HFFc6 (cell line): ENCODE results near the gene UPK2. TPM values are rescaled to one million over a fixed set of nuclear protein-coding genes. Genes with fewer than 3 reads are reported as not detected.

Experiments used
- DNase-seq: peaks from one replicate; pipeline ENCODE4 v3.0.0-alpha.2; 2018
- H3K27ac Mint-ChIP-seq: 2 replicates; pipeline ENCODE4 v1.8.0; 2020; ENCODE audit warnings: mild to moderate bottlenecking, mixed read lengths
- H3K27me3 Mint-ChIP-seq: 2 replicates; pipeline ENCODE4 v1.8.0; 2021; ENCODE audit warnings: mild to moderate bottlenecking, moderate library complexity, mixed read lengths; ENCODE audit not compliant: insufficient read depth
- H3K36me3 Mint-ChIP-seq: 2 replicates; pipeline ENCODE4 v1.8.0; 2021; ENCODE audit warnings: low read depth, mixed read lengths
- H3K4me1 Mint-ChIP-seq: 2 replicates; pipeline ENCODE4 v1.8.0; 2020; ENCODE audit warnings: low read depth, mixed read lengths
- H3K4me3 Mint-ChIP-seq: 2 replicates; pipeline ENCODE4 v1.8.0; 2020; ENCODE audit warnings: mild to moderate bottlenecking, moderate library complexity, mixed read lengths
- H3K9me3 Mint-ChIP-seq: 2 replicates; pipeline ENCODE4 v1.8.0; 2020; ENCODE audit warnings: mild to moderate bottlenecking, mixed read lengths
- total RNA-seq, 6 experiments: library from RNA; stranded (reverse); fragmentation: NEBNext Ultra II Directional; extraction: Animal tissue kit (Norgen Biotek cat#: 25700); gene quantifications; 2 replicates in 1 of 6; 3 replicates in 5 of 6; pipeline ENCODE4 v1.2.3, GENCODE V29; 2021
- TF ChIP-seq, protein P1 (sequence below): fragments of 200-600 bp; sonication (generic); IDR thresholded peaks from 2 replicates; pipeline ENCODE4 v1.5.0; 2021; ENCODE audit warnings: antibody characterized with exemption, mild to moderate bottlenecking

The UPK2 gene
- total RNA-seq, 6 experiments from 2014 or later = 0.19 to 0.83 (median 0.29) TPM; not detected in 2

DNA sequence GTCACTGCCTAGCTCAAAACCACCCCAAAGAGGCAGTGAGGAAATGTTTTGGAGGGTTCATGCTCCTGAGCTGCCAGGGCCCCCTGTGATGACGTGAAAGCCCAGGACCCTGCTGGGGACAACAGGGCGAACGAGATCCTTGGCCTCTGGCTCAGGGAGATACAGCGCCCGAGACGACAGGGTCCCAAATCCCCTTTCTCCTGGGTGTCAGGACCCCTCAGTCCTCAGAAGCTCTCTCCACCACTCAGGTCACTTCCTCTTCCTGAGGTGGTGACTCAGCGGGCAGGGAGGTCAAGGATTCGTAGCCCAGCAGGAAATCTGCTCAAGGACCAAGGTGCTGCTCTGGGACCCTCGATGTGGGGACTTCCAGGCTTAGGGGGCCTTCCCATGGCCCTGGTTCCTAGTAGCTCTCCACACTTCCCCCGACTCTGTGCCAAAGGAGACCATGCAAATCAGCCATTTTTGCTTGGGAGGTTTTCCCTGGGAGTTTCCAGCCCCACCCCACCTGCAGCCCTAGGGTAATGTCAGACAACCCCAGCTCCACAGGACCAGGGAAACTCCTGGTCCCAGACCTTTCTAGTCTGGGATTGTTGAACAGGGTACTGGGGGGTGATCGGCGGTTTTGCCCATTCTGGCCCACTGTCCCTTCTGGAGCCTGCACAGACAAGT is 43.2 kb upstream of the UPK2 start:
- DNase-seq = no peak
- Mint-ChIP-seq H3K36me3 (peaks cover 8% of the 10 kb centered on the region; the same call in 1 of the 2 replicates), H3K4me1 (peaks cover 90% of the 10 kb centered on the region), H3K9me3 (no peaks in the 10 kb centered on the region), H3K27me3 (peaks cover 3% of the 10 kb centered on the region; the same call in 1 of the 2 replicates), H3K27ac (peak overlapping the region; percentile 100), H3K4me3 (peak overlapping the region; percentile 59)
- TF ChIP-seq, protein P1, sequence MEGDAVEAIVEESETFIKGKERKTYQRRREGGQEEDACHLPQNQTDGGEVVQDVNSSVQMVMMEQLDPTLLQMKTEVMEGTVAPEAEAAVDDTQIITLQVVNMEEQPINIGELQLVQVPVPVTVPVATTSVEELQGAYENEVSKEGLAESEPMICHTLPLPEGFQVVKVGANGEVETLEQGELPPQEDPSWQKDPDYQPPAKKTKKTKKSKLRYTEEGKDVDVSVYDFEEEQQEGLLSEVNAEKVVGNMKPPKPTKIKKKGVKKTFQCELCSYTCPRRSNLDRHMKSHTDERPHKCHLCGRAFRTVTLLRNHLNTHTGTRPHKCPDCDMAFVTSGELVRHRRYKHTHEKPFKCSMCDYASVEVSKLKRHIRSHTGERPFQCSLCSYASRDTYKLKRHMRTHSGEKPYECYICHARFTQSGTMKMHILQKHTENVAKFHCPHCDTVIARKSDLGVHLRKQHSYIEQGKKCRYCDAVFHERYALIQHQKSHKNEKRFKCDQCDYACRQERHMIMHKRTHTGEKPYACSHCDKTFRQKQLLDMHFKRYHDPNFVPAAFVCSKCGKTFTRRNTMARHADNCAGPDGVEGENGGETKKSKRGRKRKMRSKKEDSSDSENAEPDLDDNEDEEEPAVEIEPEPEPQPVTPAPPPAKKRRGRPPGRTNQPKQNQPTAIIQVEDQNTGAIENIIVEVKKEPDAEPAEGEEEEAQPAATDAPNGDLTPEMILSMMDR = no peak

DNA sequence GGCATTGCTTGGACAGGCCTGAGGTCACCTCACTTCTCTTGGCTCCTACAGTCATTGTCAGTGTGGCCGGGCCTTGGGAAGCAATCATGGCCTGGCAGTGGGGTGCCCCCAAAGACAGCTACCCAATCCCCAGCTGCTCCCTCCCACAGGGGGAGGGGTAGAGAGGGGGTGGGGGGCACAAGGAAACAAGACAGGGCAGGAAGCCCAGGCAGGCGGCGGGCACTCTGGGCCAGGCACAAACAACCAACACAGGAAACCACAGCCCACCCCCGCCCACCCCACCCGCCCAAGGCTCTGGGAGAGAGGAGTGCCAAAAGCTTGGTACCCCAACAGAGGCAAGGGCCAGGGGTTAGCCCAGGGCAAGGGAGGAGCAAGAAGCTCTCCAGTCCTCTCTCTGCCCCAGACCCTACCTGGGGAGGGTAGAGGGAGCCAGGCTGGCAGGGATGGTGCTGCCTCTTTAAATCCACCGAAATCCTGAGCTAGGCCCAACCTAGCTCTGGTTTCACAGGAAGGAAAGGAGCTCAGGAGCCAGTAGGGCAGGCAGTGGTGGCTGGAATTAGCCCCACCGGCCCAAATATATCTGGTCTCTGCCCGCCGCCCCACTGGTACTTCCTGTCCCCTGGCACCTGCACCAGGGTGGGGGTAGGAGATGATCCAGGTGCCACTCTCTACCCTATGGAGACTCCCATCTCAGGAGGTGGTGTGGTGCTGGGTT is 42.5 kb upstream of the UPK2 start:
- TF ChIP-seq, protein P1 = no peak
- H3K4me1 Mint-ChIP-seq = peaks cover 90% of the 10 kb centered on the region
- no peaks in the 10 kb centered on the region for H3K9me3 Mint-ChIP-seq
- H3K27ac Mint-ChIP-seq = peak overlapping the region; percentile 100
- H3K4me3 Mint-ChIP-seq = 0 out of 2 replicates have a peak overlapping the region, but pooled peaks have one; percentile 59
- peaks cover 8% of the 10 kb centered on the region; the same call in 1 of the 2 replicates for H3K36me3 Mint-ChIP-seq
- DNase-seq = no peak
- H3K27me3 Mint-ChIP-seq = peaks cover 3% of the 10 kb centered on the region; the same call in 1 of the 2 replicates

DNA sequence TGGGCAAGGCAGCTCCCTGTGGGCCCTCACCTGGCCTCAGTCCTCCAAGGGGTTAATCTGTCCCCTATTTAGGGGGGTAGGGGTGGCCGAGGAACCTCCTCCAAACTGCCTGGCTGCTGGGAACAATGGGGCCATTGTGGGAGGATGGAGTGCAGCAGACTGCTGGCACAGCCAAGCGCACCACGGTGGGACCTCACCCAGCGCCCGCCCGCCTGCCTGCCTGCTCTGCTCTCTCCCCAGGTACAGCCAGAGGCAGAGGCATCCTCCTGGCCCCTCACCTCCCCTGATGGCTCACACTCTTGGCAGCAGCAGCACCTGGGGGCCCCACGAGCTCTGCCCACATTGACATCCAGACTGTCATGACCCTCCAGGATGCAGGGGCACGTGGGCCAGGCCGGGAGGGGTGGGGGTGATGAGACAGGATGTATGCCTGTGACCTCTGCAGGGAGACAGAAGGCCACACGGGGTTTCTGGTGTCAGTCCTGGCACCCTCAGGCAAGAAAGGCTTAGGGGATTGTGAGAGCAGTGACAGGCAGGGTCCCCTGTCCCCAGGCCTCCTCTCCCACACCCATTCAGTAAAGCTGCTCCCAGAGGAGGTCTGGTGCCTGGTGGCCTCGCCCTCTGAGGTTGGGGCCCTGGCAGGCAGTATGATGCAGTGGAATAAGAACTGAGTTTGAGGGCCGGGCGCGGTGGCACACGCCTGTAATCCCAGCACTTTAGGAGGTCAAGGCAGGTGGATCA is 41.8 kb upstream of the UPK2 start:
- H3K36me3 Mint-ChIP-seq = peaks cover 8% of the 10 kb centered on the region; the same call in 1 of the 2 replicates
- peak overlapping the region; percentile 100 for H3K27ac Mint-ChIP-seq
- H3K4me3 Mint-ChIP-seq = peak overlapping the region; percentile 61
- peaks cover 3% of the 10 kb centered on the region; the same call in 1 of the 2 replicates for H3K27me3 Mint-ChIP-seq
- H3K9me3 Mint-ChIP-seq = no peaks in the 10 kb centered on the region
- TF ChIP-seq, protein P1 = no peak
- no peak for DNase-seq
- peaks cover 90% of the 10 kb centered on the region for H3K4me1 Mint-ChIP-seq

DNA sequence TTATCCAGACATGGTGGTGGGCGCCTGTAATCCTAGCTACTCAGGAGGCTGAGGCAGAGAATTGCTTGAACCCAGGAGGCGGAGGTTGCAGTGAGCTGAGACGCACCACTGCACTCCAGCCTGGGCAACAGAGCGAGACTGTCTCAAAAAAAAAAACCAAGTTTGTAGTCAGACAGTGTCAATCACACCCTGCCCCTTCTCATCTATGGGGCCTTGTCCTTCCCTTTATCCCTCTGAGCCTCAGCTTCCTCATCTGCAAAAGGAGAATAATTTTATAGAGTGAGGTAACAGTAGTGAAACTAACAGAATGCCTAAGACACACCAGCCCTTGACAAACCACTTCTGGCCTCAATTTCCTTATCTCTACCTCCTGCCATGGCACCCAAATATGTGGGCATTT is 41.1 kb upstream of the UPK2 start:
- DNase-seq = no peak
- peak overlapping the region; percentile 61 for H3K4me3 Mint-ChIP-seq
- no peaks in the 10 kb centered on the region for H3K9me3 Mint-ChIP-seq
- peak overlapping the region; percentile 100 for H3K27ac Mint-ChIP-seq
- peaks cover 8% of the 10 kb centered on the region; the same call in 1 of the 2 replicates for H3K36me3 Mint-ChIP-seq
- TF ChIP-seq, protein P1 = no peak
- H3K27me3 Mint-ChIP-seq = peaks cover 3% of the 10 kb centered on the region
- peaks cover 90% of the 10 kb centered on the region for H3K4me1 Mint-ChIP-seq

DNA sequence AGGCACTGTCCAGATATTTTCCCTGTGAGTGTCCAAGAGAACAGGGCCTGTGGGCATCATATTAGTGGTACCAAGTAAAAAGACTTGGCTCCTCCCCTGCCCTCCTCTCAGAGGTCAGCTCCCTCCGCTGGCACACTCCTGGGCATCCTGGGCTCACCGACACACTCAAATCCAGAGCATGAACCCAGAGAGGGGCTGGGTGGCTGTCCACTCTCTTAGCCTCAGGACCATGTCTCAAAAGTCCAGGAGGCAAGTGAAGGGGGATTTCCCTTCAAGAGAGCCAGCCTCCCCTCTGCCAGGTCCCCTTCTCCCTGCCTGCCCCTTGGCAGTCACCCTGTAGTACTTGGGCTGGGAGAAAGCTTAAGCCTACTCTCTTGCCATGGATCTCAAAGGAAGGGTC is 40.7 kb upstream of the UPK2 start:
- Mint-ChIP-seq H3K9me3 (no peaks in the 10 kb centered on the region), H3K27ac (peak overlapping the region; percentile 100), H3K27me3 (peaks cover 6% of the 10 kb centered on the region), H3K4me3 (peak overlapping the region; percentile 88), H3K36me3 (peaks cover 8% of the 10 kb centered on the region; the same call in 1 of the 2 replicates), H3K4me1 (peaks cover 94% of the 10 kb centered on the region)
- DNase-seq = no peak
- TF ChIP-seq, protein P1 = no peak
